ENCODE results near the gene LAMA2.

- TF ChIP-seq CTCF (IDR thresholded peaks at IDR 0.05; ENCODE audit: poor library complexity, severe bottlenecking) (no peak), POLR2AphosphoS5 (IDR thresholded peaks at IDR 0.05) (no peak), RAD21 (conservative IDR thresholded peaks at IDR 0.05) (no peak), EP300 (conservative IDR thresholded peaks at IDR 0.05; ENCODE audit: poor library complexity, severe bottlenecking) (no peak), REST (IDR thresholded peaks at IDR 0.05; ENCODE audit: borderline replicate concordance) (no peak), EZH2 (IDR thresholded peaks at IDR 0.05; ENCODE audit: borderline replicate concordance, insufficient read depth, low read length, poor library complexity, severe bottlenecking) (no peak), SMC3 (conservative IDR thresholded peaks at IDR 0.05; ENCODE audit: poor library complexity) (no peak)
Observed at GRCh38 chr6:129262661-129263060, 379.7 kb downstream of the LAMA2 start.
